CD8-positive, alpha-beta memory T cell (primary cell): ENCODE data around the gene MGAT4B. TPM values are rescaled to one million over a fixed set of nuclear protein-coding genes. Genes with fewer than 3 reads are reported as not detected.
"Not testable (repeated sequence)": the region's sequence is repeated elsewhere in the genome, so short reads cannot be mapped to it uniquely, and the experiment has no call there.

Experiments used
- CTCF ChIA-PET: fragments of 350-600 bp; sonication (Branson Sonifier 250); formaldehyde crosslinking; loops from one replicate; lab custom pipeline; 2021; ENCODE audit warnings: antibody characterized with exemption; lab: Charles Lee
- POLR2A ChIA-PET: fragments of 350-600 bp; sonication (Branson Sonifier 250); formaldehyde crosslinking; loops from one replicate; lab custom pipeline; 2021; ENCODE audit warnings: antibody characterized with exemption; lab: Charles Lee
- DNase-seq, 5 donors: peaks; one replicate each; pipeline versions ENCODE4 v3.0.0 to v3.0.0-alpha.2; 2020 to 2022; ENCODE audit warnings: mixed read lengths in 1 of 5
- H3K27ac ChIP-seq: one replicate; pipeline ENCODE4 v1.7.0; 2013; ENCODE audit warnings: low read depth, mild to moderate bottlenecking, low read length, moderate library complexity
- H3K27me3 ChIP-seq: 2 replicates; pipeline ENCODE4 v1.7.0; 2013; ENCODE audit warnings: low read length, mild to moderate bottlenecking; ENCODE audit not compliant: insufficient read depth, poor library complexity, severe bottlenecking
- H3K36me3 ChIP-seq: 2 replicates; pipeline ENCODE4 v1.7.0; 2013; ENCODE audit warnings: mild to moderate bottlenecking, low read length, moderate library complexity; ENCODE audit not compliant: insufficient read depth
- H3K4me1 ChIP-seq: 2 replicates; pipeline ENCODE4 v1.7.0; 2013; ENCODE audit warnings: mild to moderate bottlenecking, low read length, moderate library complexity; ENCODE audit not compliant: insufficient read depth
- H3K4me3 ChIP-seq: 2 replicates; pipeline ENCODE4 v1.7.0; 2013; ENCODE audit warnings: mild to moderate bottlenecking, low read length
- H3K9me3 ChIP-seq: 2 replicates; pipeline ENCODE4 v1.7.0; 2013; ENCODE audit warnings: mild to moderate bottlenecking, low read length
- H3K27ac Mint-ChIP-seq, 8 donors: one replicate each; pipeline ENCODE4 v1.8.0; 2020 to 2021; ENCODE audit warnings: mixed read lengths in 8 of 8, mild to moderate bottlenecking in 6 of 8, inconsistent platforms in 3 of 8, moderate library complexity in 3 of 8
- H3K27me3 Mint-ChIP-seq, 2 donors: one replicate each; pipeline ENCODE4 v1.8.0; 2020 to 2021; ENCODE audit warnings: mixed read lengths in 2 of 2, mild to moderate bottlenecking in 1 of 2, moderate library complexity in 1 of 2
- H3K36me3 Mint-ChIP-seq, 3 donors: one replicate each; pipeline ENCODE4 v1.8.0; 2020 to 2021; ENCODE audit warnings: mixed read lengths in 3 of 3, inconsistent platforms in 1 of 3, mild to moderate bottlenecking in 1 of 3
- H3K4me1 Mint-ChIP-seq, 3 donors: one replicate each; pipeline ENCODE4 v1.8.0; 2020 to 2021; ENCODE audit warnings: mixed read lengths in 3 of 3, inconsistent platforms in 1 of 3, mild to moderate bottlenecking in 1 of 3
- H3K4me3 Mint-ChIP-seq, 7 donors: one replicate each; pipeline ENCODE4 v1.8.0; 2020 to 2021; ENCODE audit warnings: mixed read lengths in 7 of 7, mild to moderate bottlenecking in 6 of 7, moderate library complexity in 4 of 7, inconsistent platforms in 2 of 7
- H3K9me3 Mint-ChIP-seq, 5 donors: one replicate each; pipeline ENCODE4 v1.8.0; 2020 to 2022; ENCODE audit warnings: mixed read lengths in 5 of 5, mild to moderate bottlenecking in 3 of 5, moderate library complexity in 2 of 5, inconsistent platforms in 1 of 5
- polyA plus RNA-seq: library from polyadenylated mRNA; unstranded; fragments of 300-500 nt; fragmentation: Illumina TruSeq; gene quantifications from one replicate; pipeline ENCODE4 v1.2.3, GENCODE V29; 2021
- total RNA-seq, 2 experiments: library from RNA; stranded (reverse); gene quantifications; one replicate each; pipeline ENCODE4 v1.2.3, GENCODE V29; 2021

The MGAT4B gene
- total and polyA plus RNA-seq, 3 experiments from 2014 or later, result 21.0 to 103 (median 94.0) TPM

DNA sequence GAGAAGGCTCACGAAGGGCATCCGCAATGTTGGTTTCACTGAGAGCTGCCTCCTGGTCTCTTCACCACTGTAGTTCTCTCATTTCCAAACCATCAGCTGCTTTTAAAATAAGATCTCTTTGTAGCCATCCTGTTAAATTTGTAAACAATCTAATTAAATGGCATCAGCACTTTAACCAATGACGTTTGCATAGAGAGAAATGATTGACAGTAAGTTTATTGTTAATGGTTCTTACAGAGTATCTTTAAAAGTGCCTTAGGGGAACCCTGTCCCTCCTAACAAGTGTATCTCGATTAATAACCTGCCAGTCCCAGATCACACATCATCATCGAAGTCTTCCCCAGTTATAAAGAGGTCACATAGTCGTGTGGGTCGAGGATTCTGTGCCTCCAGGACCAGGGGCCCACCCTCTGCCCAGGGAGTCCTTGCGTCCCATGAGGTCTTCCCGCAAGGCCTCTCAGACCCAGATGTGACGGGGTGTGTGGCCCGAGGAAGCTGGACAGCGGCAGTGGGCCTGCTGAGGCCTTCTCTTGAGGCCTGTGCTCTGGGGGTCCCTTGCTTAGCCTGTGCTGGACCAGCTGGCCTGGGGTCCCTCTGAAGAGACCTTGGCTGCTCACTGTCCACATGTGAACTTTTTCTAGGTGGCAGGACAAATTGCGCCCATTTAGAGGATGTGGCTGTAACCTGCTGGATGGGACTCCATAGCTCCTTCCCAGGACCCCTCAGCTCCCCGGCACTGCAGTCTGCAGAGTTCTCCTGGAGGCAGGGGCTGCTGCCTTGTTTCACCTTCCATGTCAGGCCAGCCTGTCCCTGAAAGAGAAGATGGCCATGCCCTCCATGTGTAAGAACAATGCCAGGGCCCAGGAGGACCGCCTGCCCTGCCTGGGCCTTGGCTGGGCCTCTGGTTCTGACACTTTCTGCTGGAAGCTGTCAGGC is 30.7 kb upstream of the MGAT4B start:
- no peak overlapping the region for H3K4me3 ChIP-seq
- peaks cover 60% of the 10 kb centered on the region for H3K36me3 ChIP-seq
- no peaks in the 10 kb centered on the region for H3K9me3 ChIP-seq
- H3K27me3 Mint-ChIP-seq, result peaks cover 0 to 2% of the 10 kb centered on the region in 2 donors
- peaks cover 4 to 82% (median 15%) of the 10 kb centered on the region in 3 donors for H3K36me3 Mint-ChIP-seq
- ChIA-PET POLR2A (interaction anchor here (0.8 to 1.8 kb wide), 3 partner anchors 15 to 74 kb away, joined by 4 to 9 read pairs (median 6); no protein-coding TSS in a partner anchor), CTCF (interaction anchor here (1.1 to 1.9 kb wide), 3 partner anchors 15 to 74 kb away, joined by 3 to 4 read pairs (median 4); no protein-coding TSS in a partner anchor)
- H3K4me1 ChIP-seq, result peaks cover 18% of the 10 kb centered on the region
- no peaks in the 10 kb centered on the region for H3K9me3 Mint-ChIP-seq
- peak overlapping the region in 6 of 7 donors; percentile 28 to 72 (median 64) for H3K4me3 Mint-ChIP-seq
- peaks cover 16 to 31% (median 16%) of the 10 kb centered on the region in 3 donors for H3K4me1 Mint-ChIP-seq
- no peak for DNase-seq
- H3K27ac Mint-ChIP-seq, result peak overlapping the region; percentile 81 to 97 (median 92)
- peak overlapping the region; percentile 51 for H3K27ac ChIP-seq
- no peaks in the 10 kb centered on the region for H3K27me3 ChIP-seq

DNA sequence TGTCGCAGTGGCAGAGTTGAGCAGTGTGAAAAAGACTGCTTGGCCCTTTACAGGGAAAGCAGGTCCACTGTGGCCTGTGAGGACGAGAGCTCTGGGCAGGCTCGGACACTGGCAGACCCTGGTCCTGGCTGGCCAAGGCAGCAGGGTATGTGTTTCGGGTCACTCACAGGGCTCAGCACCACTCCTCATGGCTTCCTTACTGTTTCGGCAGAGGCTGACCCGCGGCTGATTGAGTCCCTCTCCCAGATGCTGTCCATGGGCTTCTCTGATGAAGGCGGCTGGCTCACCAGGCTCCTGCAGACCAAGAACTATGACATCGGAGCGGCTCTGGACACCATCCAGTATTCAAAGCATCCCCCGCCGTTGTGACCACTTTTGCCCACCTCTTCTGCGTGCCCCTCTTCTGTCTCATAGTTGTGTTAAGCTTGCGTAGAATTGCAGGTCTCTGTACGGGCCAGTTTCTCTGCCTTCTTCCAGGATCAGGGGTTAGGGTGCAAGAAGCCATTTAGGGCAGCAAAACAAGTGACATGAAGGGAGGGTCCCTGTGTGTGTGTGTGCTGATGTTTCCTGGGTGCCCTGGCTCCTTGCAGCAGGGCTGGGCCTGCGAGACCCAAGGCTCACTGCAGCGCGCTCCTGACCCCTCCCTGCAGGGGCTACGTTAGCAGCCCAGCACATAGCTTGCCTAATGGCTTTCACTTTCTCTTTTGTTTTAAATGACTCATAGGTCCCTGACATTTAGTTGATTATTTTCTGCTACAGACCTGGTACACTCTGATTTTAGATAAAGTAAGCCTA is 29.8 kb upstream of the MGAT4B start:
- Mint-ChIP-seq H3K27ac (peak overlapping the region; percentile 81 to 97 (median 92)), H3K36me3 (peaks cover 4 to 85% (median 17%) of the 10 kb centered on the region in 3 donors), H3K4me1 (peaks cover 16 to 31% (median 18%) of the 10 kb centered on the region in 3 donors), H3K27me3 (peaks cover 0 to 2% of the 10 kb centered on the region in 2 donors), H3K4me3 (peak overlapping the region; percentile 28 to 72 (median 60)), H3K9me3 (no peaks in the 10 kb centered on the region)
- ChIA-PET POLR2A (interaction anchor here (1.0 to 1.8 kb wide), 2 partner anchors 14 to 73 kb away, joined by 4 to 9 read pairs; no protein-coding TSS in a partner anchor), CTCF (interaction anchor here (1.1 to 1.9 kb wide), 2 partner anchors 14 to 74 kb away, joined by 4 read pairs; no protein-coding TSS in a partner anchor)
- no peak overlapping the region for H3K4me3 ChIP-seq
- H3K27ac ChIP-seq, result peak overlapping the region; percentile 51
- peaks cover 63% of the 10 kb centered on the region for H3K36me3 ChIP-seq
- H3K4me1 ChIP-seq, result peaks cover 18% of the 10 kb centered on the region
- peak; percentile 45 to 77 (median 53) for DNase-seq
- no peaks in the 10 kb centered on the region for H3K9me3 ChIP-seq
- no peaks in the 10 kb centered on the region for H3K27me3 ChIP-seq

GRCh38 chr5:179834871-179835270 is 28.2 kb upstream of the MGAT4B start:
- peak overlapping the region in 1 of 8 donors; percentile 46 for H3K27ac Mint-ChIP-seq
- H3K27ac ChIP-seq, H3K9me3 Mint-ChIP-seq, POLR2A ChIA-PET, H3K4me3 ChIP-seq, H3K4me3 Mint-ChIP-seq, CTCF ChIA-PET, H3K27me3 Mint-ChIP-seq, H3K27me3 ChIP-seq, H3K9me3 ChIP-seq: not testable (repeated sequence)
- H3K4me1 Mint-ChIP-seq, result peaks cover 16 to 31% (median 18%) of the 10 kb centered on the region in 3 donors
- peaks cover 9 to 85% (median 20%) of the 10 kb centered on the region in 3 donors for H3K36me3 Mint-ChIP-seq
- peaks cover 60% of the 10 kb centered on the region for H3K36me3 ChIP-seq
- peaks cover 18% of the 10 kb centered on the region for H3K4me1 ChIP-seq
- peak in 1 of 5 donors; percentile 17 for DNase-seq

DNA sequence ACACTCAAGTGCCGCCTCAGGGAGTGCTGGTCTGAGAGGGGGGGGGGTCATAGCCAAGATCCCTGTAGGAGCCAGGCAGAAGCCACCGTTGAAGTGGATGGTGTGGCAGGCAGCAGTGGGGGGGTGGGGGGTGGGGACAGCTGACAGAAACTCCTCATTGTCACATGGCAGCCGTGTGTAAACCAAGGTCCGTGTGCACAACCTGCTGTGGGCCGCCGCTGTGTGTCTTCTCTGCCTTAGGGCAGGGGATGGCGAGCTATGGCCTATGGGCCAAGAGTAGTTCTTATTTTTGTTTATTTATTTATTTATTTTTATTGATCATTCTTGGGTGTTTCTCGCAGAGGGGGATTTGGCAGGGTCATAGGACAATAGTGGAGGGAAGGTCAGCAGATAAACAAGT is 27.5 kb upstream of the MGAT4B start:
- Mint-ChIP-seq H3K27me3 (peaks cover 0 to 2% of the 10 kb centered on the region in 2 donors), H3K9me3 (no peaks in the 10 kb centered on the region), H3K4me3 (no peak overlapping the region), H3K27ac (peak overlapping the region in 1 of 8 donors; percentile 64), H3K4me1 (peaks cover 18 to 35% (median 21%) of the 10 kb centered on the region in 3 donors), H3K36me3 (peaks cover 9 to 86% (median 24%) of the 10 kb centered on the region in 3 donors)
- ChIA-PET POLR2A (no interaction called here), CTCF (interaction anchor here (1.1 kb wide), 1 partner anchor 32 kb away, joined by 3 read pairs; no protein-coding TSS in a partner anchor)
- H3K36me3 ChIP-seq, result peaks cover 62% of the 10 kb centered on the region
- no peaks in the 10 kb centered on the region for H3K9me3 ChIP-seq
- no peaks in the 10 kb centered on the region for H3K27me3 ChIP-seq
- H3K4me3 ChIP-seq, result no peak overlapping the region
- no peak overlapping the region for H3K27ac ChIP-seq
- peak in 1 of 5 donors; percentile 7 for DNase-seq
- H3K4me1 ChIP-seq, result peaks cover 18% of the 10 kb centered on the region

DNA sequence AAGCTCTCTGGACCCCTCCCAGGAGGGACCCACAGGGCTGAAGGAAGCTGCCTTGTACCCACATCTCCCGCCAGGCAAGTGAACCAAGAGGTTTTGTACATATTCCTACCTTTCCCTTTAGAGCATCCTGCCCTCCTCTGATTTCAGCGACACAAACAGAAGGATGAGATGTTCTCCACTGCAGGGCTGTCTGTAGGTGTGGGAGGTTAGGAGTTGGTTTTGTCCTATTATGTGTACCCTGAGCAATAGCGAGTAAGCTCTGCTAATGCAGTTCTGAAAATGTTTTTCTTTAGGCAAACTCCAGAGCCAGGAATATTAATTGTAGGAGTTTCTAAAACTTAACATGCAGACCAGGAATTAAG is 27.0 kb upstream of the MGAT4B start:
- Mint-ChIP-seq H3K9me3 (no peaks in the 10 kb centered on the region), H3K36me3 (peaks cover 12 to 88% (median 26%) of the 10 kb centered on the region in 3 donors), H3K4me1 (peaks cover 20 to 37% (median 22%) of the 10 kb centered on the region in 3 donors), H3K4me3 (no peak overlapping the region), H3K27me3 (peaks cover 0 to 2% of the 10 kb centered on the region in 2 donors), H3K27ac (peak overlapping the region in 1 of 8 donors; percentile 64)
- no peaks in the 10 kb centered on the region for H3K9me3 ChIP-seq
- peaks cover 66% of the 10 kb centered on the region for H3K36me3 ChIP-seq
- no peak overlapping the region for H3K27ac ChIP-seq
- DNase-seq, result no peak
- H3K27me3 ChIP-seq, result no peaks in the 10 kb centered on the region
- no peak overlapping the region for H3K4me3 ChIP-seq
- CTCF ChIA-PET, result interaction anchor here (0.6 to 1.1 kb wide), 2 partner anchors 32 to 742 kb away, joined by 3 read pairs; no protein-coding TSS in a partner anchor
- POLR2A ChIA-PET, result no interaction called here
- peaks cover 18% of the 10 kb centered on the region for H3K4me1 ChIP-seq

- Histone ChIP-seq H3K9me3 (no peaks in the 10 kb centered on the region), H3K36me3 (peaks cover 67% of the 10 kb centered on the region), H3K27me3 (no peaks in the 10 kb centered on the region), H3K4me3 (no peak overlapping the region), H3K27ac (no peak overlapping the region), H3K4me1 (peaks cover 18% of the 10 kb centered on the region)
- peaks cover 21 to 40% (median 22%) of the 10 kb centered on the region in 3 donors for H3K4me1 Mint-ChIP-seq
- peaks cover 13 to 88% (median 28%) of the 10 kb centered on the region in 3 donors for H3K36me3 Mint-ChIP-seq
- CTCF ChIA-PET, result interaction anchor here (0.6 to 1.1 kb wide), 2 partner anchors 31 to 743 kb away, joined by 3 read pairs; no protein-coding TSS in a partner anchor
- peak overlapping the region in 4 of 8 donors; percentile 23 to 38 (median 26) for H3K27ac Mint-ChIP-seq
- peak in 1 of 5 donors; percentile 30 for DNase-seq
- no peaks in the 10 kb centered on the region for H3K9me3 Mint-ChIP-seq
- no peak overlapping the region for H3K4me3 Mint-ChIP-seq
- H3K27me3 Mint-ChIP-seq, result peaks cover 0 to 2% of the 10 kb centered on the region in 2 donors
- POLR2A ChIA-PET, result no interaction called here
Observed at GRCh38 chr5:179833056-179833708, 26.5 kb upstream of the MGAT4B start.
